ENCODE results near the gene STARD5. TPM values are rescaled to one million over a fixed set of nuclear protein-coding genes. Genes with fewer than 3 reads are reported as not detected.

STARD5 gene, protein sequence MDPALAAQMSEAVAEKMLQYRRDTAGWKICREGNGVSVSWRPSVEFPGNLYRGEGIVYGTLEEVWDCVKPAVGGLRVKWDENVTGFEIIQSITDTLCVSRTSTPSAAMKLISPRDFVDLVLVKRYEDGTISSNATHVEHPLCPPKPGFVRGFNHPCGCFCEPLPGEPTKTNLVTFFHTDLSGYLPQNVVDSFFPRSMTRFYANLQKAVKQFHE
- 1 to 10 TPM; 4.9 to 7.1 (median 6.1) TPM for total RNA-seq

DNA sequence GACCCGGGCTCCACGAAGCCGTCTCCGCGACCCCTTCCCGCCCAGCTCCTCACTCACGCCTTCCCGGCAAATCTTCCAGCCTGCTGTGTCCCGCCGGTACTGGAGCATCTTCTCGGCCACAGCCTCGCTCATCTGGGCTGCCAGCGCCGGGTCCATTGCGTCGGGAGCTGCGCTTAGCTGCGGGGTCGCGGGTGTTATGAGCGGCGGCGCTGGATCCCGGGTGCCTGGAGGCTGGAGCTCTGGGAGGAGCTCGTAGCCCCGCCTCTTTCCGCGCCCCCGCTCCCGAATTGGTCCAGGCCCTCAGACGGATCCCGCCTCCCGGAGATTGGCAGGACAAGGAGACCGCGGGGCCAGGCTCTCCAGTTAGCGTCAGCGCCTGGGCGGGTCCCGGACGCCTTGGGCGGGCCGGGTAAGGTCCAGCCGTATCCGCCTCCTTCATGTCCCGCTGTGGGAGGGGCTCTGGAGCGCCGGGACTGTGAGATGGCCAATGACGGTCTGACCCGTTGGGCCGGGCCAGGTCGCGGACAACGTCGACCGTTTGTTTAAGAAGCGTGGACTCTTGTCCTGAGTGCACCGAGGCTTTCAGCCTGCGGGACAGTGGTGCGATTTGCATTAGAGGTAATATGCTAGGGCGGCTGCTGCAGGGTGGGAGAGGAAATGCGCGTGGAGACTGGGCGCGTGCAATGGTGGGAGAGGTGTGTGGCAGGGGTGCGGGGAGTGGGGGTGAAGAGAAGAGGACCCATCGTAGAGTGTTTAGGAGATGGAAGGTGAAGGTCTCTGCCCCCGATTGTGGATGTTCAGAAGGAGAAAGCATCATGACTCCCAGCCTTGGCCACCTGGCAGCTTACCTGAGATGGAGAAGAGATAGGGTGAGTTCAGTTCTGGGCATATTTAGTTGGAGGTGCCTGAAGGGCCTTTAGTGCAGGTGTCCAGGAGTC lies at the start of gene STARD5:
TSS of gene STARD5 (minus strand) at position 198 of the 938 bp plus-strand sequence. CDS start at position 156, 42 bp downstream.
- DNase-seq (ENCODE audit: low spot score in 2 of 2), result peak; percentile 98
- WGBS, 2 donors, result 1 to 2% methylated on average over 49 to 62 of the region's 67 CpGs
- TF ChIP-seq POLR2A (IDR thresholded peaks at IDR 0.05) (peak; percentile 73 to 81), EP300 (IDR thresholded peaks at IDR 0.05) (peak; percentile 13 to 87)
- TF ChIP-seq, protein P1, sequence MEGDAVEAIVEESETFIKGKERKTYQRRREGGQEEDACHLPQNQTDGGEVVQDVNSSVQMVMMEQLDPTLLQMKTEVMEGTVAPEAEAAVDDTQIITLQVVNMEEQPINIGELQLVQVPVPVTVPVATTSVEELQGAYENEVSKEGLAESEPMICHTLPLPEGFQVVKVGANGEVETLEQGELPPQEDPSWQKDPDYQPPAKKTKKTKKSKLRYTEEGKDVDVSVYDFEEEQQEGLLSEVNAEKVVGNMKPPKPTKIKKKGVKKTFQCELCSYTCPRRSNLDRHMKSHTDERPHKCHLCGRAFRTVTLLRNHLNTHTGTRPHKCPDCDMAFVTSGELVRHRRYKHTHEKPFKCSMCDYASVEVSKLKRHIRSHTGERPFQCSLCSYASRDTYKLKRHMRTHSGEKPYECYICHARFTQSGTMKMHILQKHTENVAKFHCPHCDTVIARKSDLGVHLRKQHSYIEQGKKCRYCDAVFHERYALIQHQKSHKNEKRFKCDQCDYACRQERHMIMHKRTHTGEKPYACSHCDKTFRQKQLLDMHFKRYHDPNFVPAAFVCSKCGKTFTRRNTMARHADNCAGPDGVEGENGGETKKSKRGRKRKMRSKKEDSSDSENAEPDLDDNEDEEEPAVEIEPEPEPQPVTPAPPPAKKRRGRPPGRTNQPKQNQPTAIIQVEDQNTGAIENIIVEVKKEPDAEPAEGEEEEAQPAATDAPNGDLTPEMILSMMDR (IDR thresholded peaks at IDR 0.05), result no peak
- Histone ChIP-seq H3K36me3 (peaks cover 0 to 12% (median 0%) of the 10 kb centered on the region in 3 donors), H3K27ac (peak within 1 kb of the TSS in 3 of 4 donors; percentile 79 to 85 (median 81)), H3K27me3 (no peaks in the 10 kb centered on the region), H3K4me3 (peak within 1 kb of the TSS; percentile 32 to 82 (median 68)), H3K9me3 (no peaks in the 10 kb centered on the region), H3K4me1 (peaks cover 0 to 23% (median 9%) of the 10 kb centered on the region in 4 donors)

DNA sequence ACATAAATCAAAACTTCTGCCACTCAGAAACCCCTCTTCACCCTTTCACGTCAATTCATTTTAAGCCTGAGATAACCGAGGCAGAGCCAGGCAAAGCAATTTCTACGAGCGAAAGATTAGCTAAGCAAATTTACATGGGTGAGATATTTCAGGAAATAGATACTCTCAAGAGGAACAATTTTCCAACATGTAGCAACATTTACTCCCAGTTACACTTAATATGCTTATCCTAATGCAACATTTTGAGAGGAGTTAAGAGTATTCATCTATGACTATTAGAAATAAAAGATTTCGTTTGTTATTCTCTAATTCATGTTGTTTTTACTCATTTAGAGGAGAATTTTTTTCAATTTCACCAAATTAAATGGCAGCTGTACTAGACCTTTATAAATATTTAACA lies 49.2 kb upstream of the STARD5 start:
- WGBS, 2 donors, result 75 to 82% methylated on average over 5 of the region's 5 CpGs
- DNase-seq (ENCODE audit: low spot score in 2 of 2), result no peak

DNA sequence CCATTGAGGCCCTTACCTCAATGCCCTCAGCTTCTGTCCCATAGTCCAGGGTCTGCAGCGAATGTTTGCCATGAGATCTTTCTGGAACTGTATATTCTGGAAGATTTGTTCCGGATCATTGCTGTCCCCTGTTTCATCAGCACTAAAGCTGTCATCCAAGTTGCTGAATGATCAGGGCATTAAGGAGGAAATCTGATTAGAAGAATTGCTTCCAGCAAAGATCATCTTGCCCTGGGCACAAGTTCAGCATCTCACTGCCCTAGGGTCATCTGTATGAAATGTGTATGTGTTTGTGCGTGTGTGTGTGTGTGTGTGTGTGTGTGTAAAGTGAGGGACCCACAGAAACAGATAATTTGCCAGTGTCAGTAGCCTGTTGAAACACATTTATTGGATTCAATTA lies 48.6 kb upstream of the STARD5 start:
- DNase-seq (ENCODE audit: low spot score in 2 of 2), result no peak
- TF ChIP-seq EP300 (IDR thresholded peaks at IDR 0.05), result no peak
- TF ChIP-seq POLR2A (IDR thresholded peaks at IDR 0.05), result no peak
- TF ChIP-seq, protein P1 (IDR thresholded peaks at IDR 0.05), result no peak
- 63 to 73% methylated on average over 3 of the region's 3 CpGs for WGBS, 2 donors
- H3K36me3 ChIP-seq, result no peaks in the 10 kb centered on the region
- no peaks in the 10 kb centered on the region for H3K9me3 ChIP-seq
- H3K27me3 ChIP-seq, result no peaks in the 10 kb centered on the region
- no peak overlapping the region for H3K4me3 ChIP-seq
- H3K4me1 ChIP-seq, result no peaks in the 10 kb centered on the region
- H3K27ac ChIP-seq, result no peak overlapping the region

More for the DNA sequence above, 49.2 kb upstream of the STARD5 start:
- no peak overlapping the region for H3K27ac ChIP-seq
- H3K27me3 ChIP-seq, result no peaks in the 10 kb centered on the region
- H3K4me1 ChIP-seq, result peaks cover 0 to under 1% (median 0%) of the 10 kb centered on the region in 4 donors
- no peaks in the 10 kb centered on the region for H3K36me3 ChIP-seq
- no peaks in the 10 kb centered on the region for H3K9me3 ChIP-seq
- TF ChIP-seq EP300 (IDR thresholded peaks at IDR 0.05) (no peak), POLR2A (IDR thresholded peaks at IDR 0.05) (no peak)
- TF ChIP-seq, protein P1 (IDR thresholded peaks at IDR 0.05), result no peak
- H3K4me3 ChIP-seq, result no peak overlapping the region

DNA sequence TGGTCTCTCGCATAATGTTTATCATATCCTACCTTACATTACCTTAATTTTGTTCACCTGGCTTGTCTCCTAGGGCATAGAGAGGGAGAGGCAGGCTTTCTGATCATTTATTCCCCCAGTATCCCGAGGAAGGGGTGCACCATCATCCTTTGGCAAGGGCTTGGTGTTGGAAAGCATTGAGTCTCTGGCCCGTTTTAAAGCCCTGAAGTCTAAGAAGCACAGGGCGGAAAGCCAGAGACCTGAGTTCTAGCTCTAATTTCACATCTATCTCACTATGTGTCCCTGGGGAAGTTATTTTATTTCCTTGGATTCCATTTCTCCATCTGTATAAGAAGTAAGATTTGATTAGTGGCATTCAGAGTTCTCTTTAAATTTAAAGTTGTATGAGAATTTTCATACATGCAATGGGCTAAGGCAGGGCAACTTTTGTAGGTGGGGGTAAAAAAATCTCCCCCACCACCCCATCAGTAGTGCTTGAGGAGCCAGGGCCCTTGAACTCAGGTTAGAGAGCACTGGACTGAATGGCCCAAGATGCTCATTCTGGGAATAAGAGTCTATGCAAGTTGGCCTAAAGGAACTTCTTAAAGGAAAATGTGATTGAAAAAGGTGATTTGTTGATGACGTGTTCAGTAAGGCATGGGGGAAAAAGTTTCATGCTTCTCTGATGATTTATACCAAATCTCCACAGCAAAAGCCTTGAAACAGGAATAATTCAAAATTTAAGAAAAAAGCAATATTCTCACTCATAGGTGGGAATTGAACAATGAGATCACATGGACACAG lies 40.0 kb upstream of the STARD5 start:
- no peak for TF ChIP-seq POLR2A (IDR thresholded peaks at IDR 0.05)
- TF ChIP-seq EP300 (IDR thresholded peaks at IDR 0.05), result no peak
- TF ChIP-seq, protein P1 (IDR thresholded peaks at IDR 0.05), result no peak
- Histone ChIP-seq H3K4me1 (peaks cover 0 to 8% (median 0%) of the 10 kb centered on the region in 4 donors), H3K27me3 (no peaks in the 10 kb centered on the region), H3K9me3 (no peaks in the 10 kb centered on the region), H3K4me3 (no peak overlapping the region), H3K27ac (no peak overlapping the region), H3K36me3 (no peaks in the 10 kb centered on the region)
- no peak for DNase-seq (ENCODE audit: low spot score in 2 of 2)
- whole genome bisulfite sequencing, 2 donors, result 57 to 65% methylated on average over 5 of the region's 5 CpGs

All from tibial nerve (tissue), 4 donors.